H1 (cell line): ENCODE data around the gene SERPINB1. TPM values are rescaled to one million over a fixed set of nuclear protein-coding genes. Genes with fewer than 3 reads are reported as not detected.
A peak's percentile ranks its signal among the peaks of the same experiment; 100 is the strongest.

Experiments used
- CTCF ChIA-PET: fragments of 300-600 bp; sonication (Branson Sonifier 250); formaldehyde crosslinking; loops from one replicate; lab custom pipeline; 2021; ENCODE audit not compliant: partially characterized antibody; lab: Charles Lee
- POLR2A ChIA-PET: fragments of 300-600 bp; sonication (Branson Sonifier 250); formaldehyde crosslinking; loops from one replicate; lab custom pipeline; 2021; ENCODE audit warnings: inconsistent platforms; ENCODE audit not compliant: partially characterized antibody; lab: Charles Lee
- DNase-seq, 2 experiments: peaks; one replicate each; pipeline versions ENCODE4 v3.0.0 to v3.0.0-alpha.2; 2010 to 2022; ENCODE audit warnings: low spot score in 2 of 2, low read depth in 1 of 2, mixed read lengths in 1 of 2
- FAIRE-seq: peaks from 2 replicates; lab custom pipeline; 2011; peaks lifted over from hg19 to GRCh38; lab: Jason Lieb, UNC
- H2AFZ ChIP-seq: 2 replicates; pipeline ENCODE4 v1.8.1; 2012; ENCODE audit warnings: low read length, inconsistent platforms
- H2AK5ac ChIP-seq: 2 replicates; pipeline ENCODE4 v1.6.1; 2013; ENCODE audit warnings: low read depth, low read length
- H2BK120ac ChIP-seq: replicated peaks from 2 replicates; pipeline ENCODE3; 2013; ENCODE audit warnings: low read depth, low read length, inconsistent platforms
- H2BK12ac ChIP-seq: 2 replicates; pipeline ENCODE4 v1.6.1; 2013; ENCODE audit warnings: low read depth, low read length
- H2BK15ac ChIP-seq: 2 replicates; pipeline ENCODE4 v1.6.1; 2013; ENCODE audit warnings: low read length
- H2BK20ac ChIP-seq: 2 replicates; pipeline ENCODE4 v1.6.1; 2013; ENCODE audit warnings: low read length
- H2BK5ac ChIP-seq: 2 replicates; pipeline ENCODE4 v1.6.1; 2013; ENCODE audit warnings: low read depth, low read length
- H3K14ac ChIP-seq: 2 replicates; pipeline ENCODE4 v1.6.1; 2013; ENCODE audit warnings: inconsistent platforms; ENCODE audit not compliant: insufficient read length
- H3K18ac ChIP-seq: 2 replicates; pipeline ENCODE4 v1.6.1; 2013; ENCODE audit warnings: low read length; ENCODE audit errors: extremely low read depth
- H3K23ac ChIP-seq: 2 replicates; pipeline ENCODE4 v1.6.1; 2013; ENCODE audit warnings: inconsistent platforms; ENCODE audit not compliant: insufficient read length
- H3K23me2 ChIP-seq: 2 replicates; pipeline ENCODE4 v1.6.1; 2013; ENCODE audit warnings: low read depth, low read length
- H3K27ac ChIP-seq: 2 replicates; pipeline ENCODE4 v1.6.1; 2011; ENCODE audit warnings: low read depth, low read length, inconsistent platforms
- H3K27me3 ChIP-seq, 4 experiments: replicated peaks in 1 of 4; 1 replicate in 1 of 4; 2 replicates in 3 of 4; pipeline versions ENCODE4 v1.6.1 to v1.8.1; 2011 to 2013; ENCODE audit warnings: low read length in 3 of 4, mild to moderate bottlenecking in 3 of 4, inconsistent platforms in 2 of 4, mixed read lengths in 2 of 4, moderate library complexity in 1 of 4; ENCODE audit not compliant: control insufficient read depth in 3 of 4, insufficient read depth in 3 of 4; ENCODE audit errors: extremely low read depth in 1 of 4
- H3K36me3 ChIP-seq, 4 experiments: 2 replicates each; pipeline versions ENCODE4 v1.6.1 to v1.8.1; 2011 to 2013; ENCODE audit warnings: mild to moderate bottlenecking in 4 of 4, low read length in 3 of 4, moderate library complexity in 2 of 4, control low read depth in 1 of 4, inconsistent platforms in 1 of 4; ENCODE audit not compliant: insufficient read depth in 4 of 4, control insufficient read depth in 2 of 4
- H3K4ac ChIP-seq: replicated peaks from 2 replicates; pipeline ENCODE3; 2013; ENCODE audit warnings: low read length, low read depth, mixed read lengths, inconsistent platforms; ENCODE audit not compliant: insufficient read length
- H3K4me1 ChIP-seq, 4 experiments: replicated peaks in 1 of 4; 1 replicate in 1 of 4; 2 replicates in 3 of 4; pipeline versions ENCODE4 v1.6.1 to v1.8.1; 2011 to 2013; ENCODE audit warnings: low read length in 3 of 4, inconsistent platforms in 2 of 4, mixed read lengths in 1 of 4; ENCODE audit not compliant: insufficient read depth in 4 of 4, control insufficient read depth in 3 of 4
- H3K4me2 ChIP-seq, 2 experiments: 2 replicates each; pipeline versions ENCODE4 v1.6.1 to v1.8.1; 2011 to 2013; ENCODE audit warnings: low read depth in 2 of 2, low read length in 2 of 2, control low read depth in 1 of 2, inconsistent platforms in 1 of 2, mild to moderate bottlenecking in 1 of 2; ENCODE audit not compliant: insufficient read depth in 1 of 2
- H3K4me3 ChIP-seq, 4 experiments: fragments of 200-600, 300-600 bp in 1 of 4; sonication (generic), shearing (Covaris generic), sonication (Bioruptor Twin) in 1 of 4; 2 replicates each; pipeline versions ENCODE4 v1.5.1 to v1.8.1; 2011 to 2016; ENCODE audit warnings: low read length in 4 of 4, low read depth in 3 of 4, control low read depth in 2 of 4, inconsistent platforms in 2 of 4, mild to moderate bottlenecking in 2 of 4, mixed read lengths in 1 of 4, moderate library complexity in 1 of 4; ENCODE audit not compliant: insufficient read depth in 2 of 4; ENCODE audit errors: extremely low read depth in 1 of 4
- H3K56ac ChIP-seq: replicated peaks from 2 replicates; pipeline ENCODE3; 2013; ENCODE audit warnings: low read depth, mild to moderate bottlenecking, mixed read lengths, low read length, inconsistent platforms; ENCODE audit not compliant: insufficient read length
- H3K79me1 ChIP-seq: 2 replicates; pipeline ENCODE4 v1.6.1; 2013; ENCODE audit warnings: low read depth, low read length, control low read depth
- H3K79me2 ChIP-seq, 2 experiments: 2 replicates each; pipeline versions ENCODE4 v1.6.1 to v1.8.1; 2012 to 2013; ENCODE audit warnings: low read length in 2 of 2, mild to moderate bottlenecking in 2 of 2, inconsistent platforms in 1 of 2; ENCODE audit not compliant: insufficient read depth in 2 of 2, control insufficient read depth in 1 of 2
- H3K9ac ChIP-seq, 4 experiments: replicated peaks in 1 of 4; 1 replicate in 1 of 4; 2 replicates in 3 of 4; pipeline versions ENCODE4 v1.6.1 to v1.8.1; 2011 to 2013; ENCODE audit warnings: low read depth in 3 of 4, low read length in 3 of 4, control low read depth in 2 of 4, mild to moderate bottlenecking in 2 of 4, moderate library complexity in 2 of 4, inconsistent platforms in 1 of 4; ENCODE audit errors: extremely low read depth in 1 of 4
- H3K9me3 ChIP-seq, 2 experiments: 2 replicates each; pipeline versions ENCODE4 v1.6.1 to v1.8.1; 2012 to 2013; ENCODE audit warnings: mild to moderate bottlenecking in 2 of 2, moderate library complexity in 2 of 2, control low read depth in 1 of 2, inconsistent platforms in 1 of 2, low read depth in 1 of 2, low read length in 1 of 2, mixed read lengths in 1 of 2; ENCODE audit not compliant: insufficient read depth in 2 of 2
- H4K20me1 ChIP-seq, 2 experiments: replicated peaks in 1 of 2; 2 replicates each; pipeline versions ENCODE3 to v1.8.1; 2011 to 2013; ENCODE audit warnings: inconsistent platforms in 2 of 2, low read length in 2 of 2, mild to moderate bottlenecking in 1 of 2; ENCODE audit not compliant: insufficient read depth in 2 of 2, control insufficient read depth in 1 of 2
- H4K5ac ChIP-seq: 2 replicates; pipeline ENCODE4 v1.6.1; 2013; ENCODE audit warnings: low read length, low read depth, mixed read lengths, inconsistent platforms; ENCODE audit not compliant: insufficient read length
- H4K8ac ChIP-seq: 2 replicates; pipeline ENCODE4 v1.8.0; 2013; ENCODE audit warnings: mild to moderate bottlenecking, moderate library complexity, low read length, inconsistent platforms; ENCODE audit not compliant: insufficient read depth; ENCODE audit errors: extremely low read depth
- H4K91ac ChIP-seq: replicated peaks from 2 replicates; pipeline ENCODE3; 2013; ENCODE audit warnings: low read length, mixed read lengths, inconsistent platforms; ENCODE audit not compliant: insufficient read length
- ASH2L ChIP-seq: fragments of 200-600, 300-600 bp; sonication (generic); IDR thresholded peaks from one replicate; pipeline ENCODE4 v1.7.1; 2017; ENCODE audit warnings: low read length
- CBX5 ChIP-seq: fragments of 300-800, 300-1000 bp; sonication (generic); IDR thresholded peaks from 2 replicates; pipeline ENCODE4 v1.7.1; 2016; ENCODE audit warnings: antibody characterized with exemption, low read length, low read depth
- EGR1 ChIP-seq: IDR thresholded peaks from 2 replicates; pipeline ENCODE4 v1.6.1; 2011; ENCODE audit warnings: low read depth, low read length, borderline replicate concordance
- POU5F1 ChIP-seq: IDR thresholded peaks from 2 replicates; pipeline ENCODE4 v1.6.1; 2011; ENCODE audit warnings: low read depth, mild to moderate bottlenecking, low read length, moderate library complexity
- RNF2 ChIP-seq: fragments of 200-900, 300-1000 bp; sonication (generic); IDR thresholded peaks from 2 replicates; pipeline ENCODE4 v1.7.1; 2016; ENCODE audit warnings: borderline replicate concordance, low read depth, mild to moderate bottlenecking, antibody characterized with exemption, low read length; ENCODE audit not compliant: poor library complexity, severe bottlenecking; ENCODE audit errors: missing control alignments
- SP1 ChIP-seq: IDR thresholded peaks from 2 replicates; pipeline ENCODE4 v1.6.1; 2011; ENCODE audit warnings: low read depth, low read length
- SP2 ChIP-seq: IDR thresholded peaks from 2 replicates; pipeline ENCODE4 v1.6.1; 2012; ENCODE audit warnings: mild to moderate bottlenecking, low read length, inconsistent platforms
- WGBS, 2 experiments: shearing (Covaris generic) in 1 of 2; methylation state at CpG; one replicate each; pipeline versions ENCODE4 v1.1.6 to v1.1.7; 2013 to 2015; ENCODE audit warnings: low lambda C conversion rate in 2 of 2, mixed read lengths in 2 of 2, inconsistent platforms in 1 of 2, low coverage in 1 of 2, missing lambda C conversion rate in 1 of 2; ENCODE audit not compliant: insufficient replicate concordance in 2 of 2, insufficient coverage in 1 of 2, insufficient read length in 1 of 2; ENCODE audit errors: extremely low coverage in 1 of 2, missing lambda C conversion rate in 1 of 2; 5-methylcytosine and 5-hydroxymethylcytosine counted together
- polyA plus RNA-seq, 7 experiments: library from polyadenylated mRNA; depleted of rRNA in 3 of 7; stranded (reverse) in 5 of 7; unstranded in 2 of 7; fragments of >200 nt in 5 of 7; fragments of 200-250 nt in 2 of 7; gene quantifications; 1 replicate in 5 of 7; 2 replicates in 1 of 7; 4 replicates in 1 of 7; pipeline versions ENCODE4 v1.2.1 to v1.2.3, GENCODE V29; 2011 to 2013; ENCODE audit warnings: missing spikeins in 2 of 7, mixed read lengths in 2 of 7
- total RNA-seq: library from RNA; stranded (reverse); fragmentation: NEBNext Ultra II Directional; extraction: Animal tissue kit (Norgen Biotek cat#: 25700); gene quantifications from 2 replicates; pipeline ENCODE4 v1.2.1, GENCODE V29; 2021

SERPINB1 gene
- total and polyA plus RNA-seq, 2 of the 8 experiments (the other 6 are each of a cell fraction or from before 2014, with no cell fraction given): 8.1 to 17.3 TPM

GRCh38 chr6:2850538-2851113 lies 9.0 kb upstream of the SERPINB1 start:
- Histone ChIP-seq H3K36me3 (no peaks in the 10 kb centered on the region), H3K9me3 (no peaks in the 10 kb centered on the region), H2AFZ (no peak overlapping the region), H3K79me1 (no peaks in the 10 kb centered on the region), H3K4me1 (peaks cover 5 to 30% (median 14%) of the 10 kb centered on the region in 4 experiments), H3K27me3 (no peaks in the 10 kb centered on the region), H3K79me2 (no peaks in the 10 kb centered on the region), H2AK5ac (no peak overlapping the region)
- WGBS, 2 experiments: 74% methylated on average over 5 of the region's 5 CpGs; no CpG with 5 or more reads in 1 of the 2 experiments
- CTCF ChIA-PET: interaction anchor here (0.9 to 7.7 kb wide), 13 partner anchors 15 to 121 kb away, joined by 3 to 129 read pairs (median 5); partner anchors contain the start of genes SERPINB6 and SERPINB9
- no peak for TF ChIP-seq POU5F1
- TF ChIP-seq RNF2: no peak
- no peak for TF ChIP-seq EGR1
- no peak for TF ChIP-seq SP2
- no peak for TF ChIP-seq CBX5
- TF ChIP-seq ASH2L: no peak
- no peak for TF ChIP-seq SP1
- TF ChIP-seq, all 59 proteins: peak for 0
- Histone ChIP-seq H2BK12ac (no peak overlapping the region; the same call in 1 of the 2 replicates), H2BK20ac (no peak overlapping the region), H3K18ac (no peak overlapping the region), H3K9ac (no peak overlapping the region), H3K23ac (no peak overlapping the region), H3K23me2 (peaks cover 4% of the 10 kb centered on the region; the same call in 1 of the 2 replicates), H4K20me1 (no peaks in the 10 kb centered on the region), H3K14ac (no peak overlapping the region), H3K4ac (no peak overlapping the region), H3K27ac (no peak overlapping the region), H4K8ac (no peak overlapping the region), H2BK15ac (no peak overlapping the region), H2BK5ac (peak overlapping the region; percentile 47; the same call in 1 of the 2 replicates), H4K91ac (peak overlapping the region; percentile 77), H4K5ac (no peak overlapping the region), H3K56ac (no peak overlapping the region), H3K4me2 (no peak overlapping the region), H3K4me3 (no peak overlapping the region), H2BK120ac (peak overlapping the region; percentile 47)
- FAIRE-seq (no peak), DNase-seq (no peak)
- POLR2A ChIA-PET: interaction anchor here (0.7 to 1.8 kb wide), 8 partner anchors 9 to 139 kb away, joined by 3 to 9 read pairs (median 3); partner anchors contain the start of gene SERPINB1
